NK-92 (cell line): Measurements from ENCODE around the gene TMEM225.
"Not testable (repeated sequence)": the region's sequence is repeated elsewhere in the genome, so short reads cannot be mapped to it uniquely, and the experiment has no call there.

Experiments used
- DNase-seq: peaks from one replicate; lab custom pipeline; 2025; ENCODE audit not compliant: unreplicated experiment; lab: John Stamatoyannopoulos, UW

TMEM225 gene, protein sequence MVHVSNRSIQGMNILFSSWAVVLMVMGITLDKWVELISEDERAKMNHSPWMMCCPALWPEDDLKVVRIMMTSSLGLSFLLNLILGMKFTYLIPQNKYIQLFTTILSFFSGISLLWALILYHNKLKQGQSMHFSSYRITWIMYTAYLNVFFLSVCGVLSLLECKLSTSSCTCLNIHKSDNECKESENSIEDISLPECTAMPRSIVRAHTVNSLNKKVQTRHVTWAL

DNA sequence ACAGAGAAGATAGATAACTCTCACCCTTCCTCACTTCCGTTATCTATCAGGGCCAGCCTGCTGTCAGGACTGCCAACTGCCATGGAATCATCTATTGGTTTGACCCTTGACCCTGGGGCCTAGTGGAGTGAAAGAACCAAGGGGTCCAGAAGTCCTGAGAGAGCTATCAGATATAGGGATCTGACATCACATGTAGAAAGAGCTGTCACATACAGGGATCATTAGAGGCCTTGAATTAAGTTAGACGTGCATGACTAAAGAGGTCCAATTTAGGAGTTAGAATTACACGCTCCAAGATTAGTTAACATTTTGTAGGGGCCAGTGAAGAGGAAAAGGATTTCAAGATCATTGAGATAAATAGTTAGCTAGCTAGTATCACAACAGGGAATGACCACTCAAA, at the start of gene TMEM225:
TMEM225 (minus strand) TSS at position 101 of the 400 bp plus-strand sequence. CDS start 245 bp downstream, outside the sequence.
- no peak for DNase-seq

DNA sequence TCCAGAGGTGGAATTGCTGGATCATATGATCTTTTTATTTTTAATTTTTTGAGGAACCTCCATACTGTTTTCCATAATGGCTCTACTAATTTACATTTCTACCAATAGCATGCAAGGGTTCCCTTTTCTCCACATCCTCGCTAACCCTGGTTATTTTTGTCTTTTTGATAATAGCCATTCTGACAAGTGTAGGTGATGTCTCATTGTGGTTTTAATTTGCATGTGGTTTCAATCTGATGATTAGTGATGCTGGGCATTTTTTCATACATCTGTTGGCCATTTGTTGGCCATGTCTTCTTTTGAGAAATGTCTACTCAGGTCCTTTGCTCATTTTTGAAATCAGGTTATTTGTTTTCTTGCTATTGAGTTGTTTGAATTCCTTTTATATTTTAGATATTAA, 38.6 kb upstream of the TMEM225 start:
- DNase-seq: no peak

DNA sequence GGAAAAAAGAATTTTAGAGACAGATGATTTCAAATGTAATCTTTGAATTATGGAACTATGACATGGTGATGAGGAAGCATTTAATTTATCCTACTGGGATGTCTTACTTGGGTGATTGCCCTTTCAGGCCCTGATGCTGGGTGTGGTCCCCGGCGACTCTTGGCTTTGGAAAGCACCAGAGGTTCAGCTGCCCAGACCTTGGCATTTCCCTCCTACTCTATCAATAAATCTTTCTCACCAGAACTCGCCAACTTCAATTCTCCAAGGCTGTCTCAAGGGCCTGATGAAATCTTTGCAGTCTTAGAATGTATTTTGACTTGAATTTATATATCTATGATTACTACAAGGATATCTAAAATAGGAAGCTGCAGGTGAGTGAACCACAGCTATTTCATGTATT, 35.5 kb upstream of the TMEM225 start:
- no peak for DNase-seq

DNA sequence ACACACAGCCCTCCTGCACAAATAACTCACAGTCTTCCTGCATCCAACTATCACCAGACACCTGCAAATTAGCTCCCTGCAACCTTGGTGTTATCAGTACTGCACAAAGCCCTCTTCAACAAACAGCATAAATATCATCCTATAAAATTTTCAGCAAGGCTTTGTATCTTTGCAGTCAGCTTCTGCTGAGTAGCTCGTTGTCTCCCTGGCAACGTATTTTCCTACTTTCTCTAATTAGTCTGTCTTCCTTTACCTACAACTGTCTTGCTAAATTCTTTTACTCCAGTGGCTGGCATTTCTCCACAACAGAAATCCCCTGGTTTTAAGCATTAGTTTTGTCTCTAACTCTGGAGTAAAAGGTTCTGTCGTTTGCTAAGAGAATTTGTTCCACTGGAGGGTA, 20.4 kb upstream of the TMEM225 start:
- no peak for DNase-seq

DNA sequence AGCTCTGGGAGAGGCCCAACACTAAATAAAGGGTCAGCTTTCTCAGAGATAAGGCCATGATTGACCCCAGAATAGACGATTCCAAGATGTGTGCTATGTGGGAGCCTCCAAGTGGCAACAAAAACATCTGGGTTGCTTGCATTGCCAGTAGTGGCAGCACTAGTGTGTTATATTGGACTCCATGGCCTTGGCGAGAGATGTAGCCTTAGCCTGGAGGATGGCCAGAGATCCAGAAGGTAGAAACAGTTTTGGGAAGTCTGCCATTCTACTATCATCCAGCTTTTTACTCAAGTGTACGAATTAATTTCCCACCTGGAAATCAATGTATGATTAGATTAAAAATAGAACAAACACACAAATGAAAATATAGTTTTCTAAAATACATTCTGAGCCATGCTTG, 19.5 kb upstream of the TMEM225 start:
- no peak for DNase-seq

DNA sequence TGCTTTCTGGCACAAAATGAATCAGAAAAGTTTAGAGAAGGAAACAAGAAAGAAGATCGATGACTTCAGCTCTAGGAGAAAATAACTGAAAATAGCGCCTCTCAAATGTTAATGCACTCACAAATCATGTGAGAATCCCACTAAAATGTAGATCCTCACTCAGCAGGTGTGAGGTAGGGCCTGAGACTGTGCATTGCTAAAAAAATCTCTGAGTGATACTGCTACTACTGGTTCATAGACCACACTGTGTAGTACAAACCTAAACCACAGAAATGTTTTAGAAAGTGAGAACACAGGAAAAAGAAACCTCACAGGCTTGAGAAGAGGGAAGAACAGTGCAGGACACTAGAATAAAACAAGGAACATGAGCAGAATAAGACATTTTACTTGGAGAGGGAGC, 18.5 kb upstream of the TMEM225 start:
- DNase-seq: no peak

DNA sequence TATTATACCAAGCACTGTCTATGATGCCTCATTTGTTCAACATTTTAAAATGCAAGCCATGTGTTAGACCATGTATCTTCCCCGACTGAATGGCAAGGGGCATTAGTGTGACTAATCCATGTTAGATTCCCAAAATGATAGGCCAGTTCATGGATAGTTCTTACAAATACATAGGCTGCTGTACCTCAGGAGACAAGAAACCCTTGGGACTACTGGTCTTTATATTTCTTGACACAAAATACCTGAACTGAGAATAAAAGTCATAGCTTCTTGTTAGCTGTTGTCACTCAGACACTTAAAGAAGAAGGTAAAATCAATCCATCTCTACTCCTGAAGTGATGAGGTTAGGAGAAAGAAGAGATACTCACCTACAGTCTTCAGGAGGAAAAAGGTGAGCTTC, 16.4 kb upstream of the TMEM225 start, which contains the start of gene OR8D4:
OR8D4 (plus strand) TSS at position 301 of the 400 bp plus-strand sequence. CDS start 4,265 bp downstream, outside the sequence.
- DNase-seq: no peak

DNA sequence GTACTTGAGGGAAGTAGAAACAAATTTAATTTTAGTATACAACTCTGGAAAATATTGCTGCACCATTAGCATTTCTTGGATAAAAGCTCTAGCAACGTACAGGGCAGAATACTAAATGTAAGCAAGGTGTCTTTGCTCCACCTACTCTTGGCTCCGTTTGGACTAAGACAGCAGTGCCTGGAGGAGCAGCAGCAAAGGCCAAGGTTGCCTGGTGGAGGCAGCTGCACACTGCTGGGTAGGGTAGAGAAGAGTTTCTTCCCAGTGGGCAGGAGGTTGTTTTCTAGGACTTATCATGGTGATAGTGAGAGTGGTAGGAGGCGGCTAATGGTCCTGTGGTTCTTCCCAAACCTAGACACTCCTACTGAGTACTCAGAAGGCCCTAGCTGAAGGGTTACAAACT, 14.3 kb upstream of the TMEM225 start:
- DNase-seq: no peak

DNA sequence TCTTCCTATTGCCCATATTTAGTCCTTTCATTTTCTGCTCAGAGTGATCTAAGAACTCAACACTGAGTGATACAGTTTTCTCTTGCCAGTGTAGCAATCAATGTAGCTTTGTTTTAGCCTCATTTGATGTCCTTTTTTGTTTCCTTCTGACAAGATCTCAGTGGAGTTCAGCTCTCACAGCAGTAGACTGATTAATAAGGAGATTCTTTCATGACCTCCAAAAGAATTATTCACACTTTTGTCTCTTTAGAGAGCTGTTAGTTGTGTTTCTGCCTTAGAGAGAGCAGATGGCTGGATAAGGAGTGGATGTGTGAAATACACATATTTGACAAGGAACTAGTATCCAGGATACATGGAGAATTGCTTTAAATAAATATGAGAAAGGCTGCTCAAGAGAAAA, 6.6 kb upstream of the TMEM225 start:
- no peak for DNase-seq

DNA sequence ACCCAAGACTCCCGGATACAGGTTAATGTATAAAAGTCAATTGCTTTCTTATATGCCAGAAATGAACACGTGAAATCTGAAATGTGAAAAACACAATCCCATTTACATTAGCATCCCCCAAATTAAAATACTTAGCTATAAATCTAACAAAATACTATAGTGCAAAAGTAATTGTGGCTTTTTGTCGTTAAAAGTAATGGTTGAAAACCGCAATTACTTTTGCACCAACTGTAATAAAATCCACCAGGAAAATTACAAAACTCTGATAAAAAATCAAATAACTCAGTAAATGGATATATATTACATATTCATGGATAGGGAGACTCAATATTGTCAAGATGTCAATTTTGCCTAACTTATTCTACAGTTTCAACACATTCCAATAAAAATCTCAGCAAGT, 4.6 kb downstream of the TMEM225 start:
- DNase-seq: no peak

DNA sequence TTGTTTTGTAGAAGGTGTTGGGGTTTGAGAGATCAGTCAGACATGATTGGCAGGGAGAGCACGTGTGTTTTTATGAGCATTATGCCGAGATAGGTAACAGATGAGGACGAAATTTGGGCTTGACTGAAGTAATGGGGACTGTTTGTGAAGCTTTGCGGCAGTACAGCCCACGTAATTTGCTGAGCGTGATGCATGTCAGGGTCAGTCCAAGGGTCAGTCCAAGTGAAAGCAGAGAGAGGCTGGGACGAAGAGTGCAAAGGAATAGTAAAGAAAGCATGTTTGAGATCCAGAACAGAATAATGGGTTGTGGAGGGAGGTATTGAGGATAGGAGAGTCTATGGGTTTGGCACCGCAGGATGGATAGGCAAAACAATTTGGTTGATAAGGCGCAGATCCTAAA, 17.7 kb downstream of the TMEM225 start:
- not testable (repeated sequence) for DNase-seq

DNA sequence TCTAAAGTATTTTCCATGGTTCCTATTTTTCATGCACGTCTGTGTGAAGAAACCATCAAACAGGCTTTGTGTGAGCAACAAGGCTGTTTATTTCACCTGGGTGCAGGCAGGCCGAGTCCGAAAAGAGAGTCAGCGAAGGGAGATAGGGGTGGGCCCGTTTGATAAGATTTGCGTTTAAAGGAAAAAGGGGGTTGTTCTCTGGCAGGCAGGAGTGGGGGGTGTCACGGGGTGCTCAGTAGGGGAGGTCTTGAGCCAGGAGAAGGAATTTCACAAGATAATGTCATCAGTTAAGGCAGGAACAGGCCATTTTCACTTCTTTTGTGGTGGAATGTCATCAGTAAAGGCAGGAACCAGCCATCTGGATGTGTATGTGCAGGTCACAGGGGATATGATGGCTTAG, 20.2 kb downstream of the TMEM225 start:
- not testable (repeated sequence) for DNase-seq

DNA sequence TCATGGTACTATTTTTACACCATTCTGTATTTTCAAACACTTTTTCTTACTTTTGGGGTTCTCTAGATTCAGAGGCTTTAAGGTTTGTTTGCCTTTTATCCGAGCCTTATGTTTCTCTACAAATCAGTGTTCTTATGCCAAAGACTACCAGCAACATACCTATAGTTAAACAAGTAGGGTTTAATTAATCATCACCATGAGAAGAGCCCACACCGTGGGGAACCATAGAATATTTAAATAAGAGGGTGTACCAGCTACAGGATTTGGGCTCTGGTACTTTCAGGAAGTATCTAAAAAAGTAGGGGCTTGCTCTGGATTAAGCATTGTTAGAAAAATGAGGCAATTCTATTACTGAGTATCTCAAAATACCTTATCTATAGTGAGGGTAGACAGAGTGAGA, 25.7 kb downstream of the TMEM225 start:
- DNase-seq: no peak

DNA sequence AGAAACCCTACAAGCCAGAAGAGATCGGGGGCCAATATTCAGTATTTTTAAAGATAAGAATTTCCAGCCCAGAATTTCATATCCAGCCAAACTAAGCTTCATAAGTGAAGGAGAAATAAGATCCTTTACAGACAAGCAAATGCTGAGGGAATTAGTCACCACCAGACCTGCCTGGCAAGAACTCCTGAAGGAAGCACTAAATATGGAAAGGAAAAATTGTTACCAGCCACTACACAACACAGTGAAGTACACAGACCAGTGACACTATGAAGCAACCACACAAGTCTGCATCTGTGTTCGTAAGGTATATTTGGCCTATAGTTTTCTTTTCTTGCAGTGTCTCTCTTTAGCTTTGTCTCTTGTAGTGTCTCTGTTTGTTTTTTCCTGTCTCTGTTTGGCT, 29.0 kb downstream of the TMEM225 start:
- no peak for DNase-seq

DNA sequence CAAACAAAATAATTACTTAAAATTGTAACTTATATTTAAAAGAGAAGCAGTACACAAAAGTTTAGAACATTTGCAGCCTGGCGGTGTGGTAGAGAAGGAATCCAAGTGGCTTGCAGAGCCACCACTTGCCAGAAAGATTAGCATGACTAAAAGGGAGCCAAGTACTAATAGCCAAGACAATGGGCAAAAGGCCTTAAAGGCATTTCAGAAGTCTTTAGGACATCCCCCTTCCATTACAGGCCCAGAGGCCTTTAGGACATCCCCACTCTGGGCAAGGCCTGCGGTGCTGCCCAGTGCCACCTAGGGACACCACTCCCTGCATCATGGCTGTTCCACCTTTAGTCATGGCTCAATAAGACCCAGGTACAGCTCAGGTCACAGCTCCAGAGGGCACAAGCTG, 32.4 kb downstream of the TMEM225 start:
- no peak for DNase-seq

DNA sequence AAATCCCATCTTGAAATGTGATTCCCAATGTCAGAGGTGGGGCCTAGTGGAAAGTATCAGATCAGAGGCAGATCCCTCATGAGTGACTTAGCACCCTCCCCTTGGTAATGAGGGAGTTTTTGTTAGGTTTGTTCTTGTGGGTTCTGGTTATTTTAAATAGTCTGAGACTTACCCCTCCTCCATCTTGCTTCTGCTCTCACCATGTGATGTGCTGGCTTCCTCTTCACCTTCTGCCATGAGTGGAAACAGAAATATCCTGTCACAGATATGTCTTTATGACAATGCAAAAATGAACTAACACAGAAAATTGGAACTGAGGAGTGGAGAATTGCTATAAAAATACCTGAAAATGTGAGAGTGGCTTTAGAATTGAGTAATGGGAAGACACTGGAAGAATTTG, 33.1 kb downstream of the TMEM225 start:
- no peak for DNase-seq

DNA sequence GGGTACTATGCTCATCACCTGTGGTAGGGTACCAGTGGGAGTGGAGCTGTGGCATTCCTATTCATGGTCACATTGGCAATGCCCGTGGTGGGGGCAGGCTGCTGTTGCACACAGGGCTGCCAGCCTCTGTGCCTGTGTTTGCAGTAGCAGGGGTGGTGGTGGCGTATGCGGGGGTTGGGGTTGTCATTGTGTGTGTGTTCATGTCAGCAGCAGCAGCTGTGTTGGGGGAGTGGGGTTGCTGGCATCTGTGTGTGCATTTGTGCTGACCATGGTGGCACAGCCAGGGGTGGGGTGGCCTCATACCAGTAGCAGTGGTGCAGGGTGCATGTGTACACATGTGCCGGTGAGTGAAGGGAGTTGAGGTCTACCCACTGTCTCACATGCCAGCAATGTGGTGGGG, 34.4 kb downstream of the TMEM225 start:
- DNase-seq: no peak

DNA sequence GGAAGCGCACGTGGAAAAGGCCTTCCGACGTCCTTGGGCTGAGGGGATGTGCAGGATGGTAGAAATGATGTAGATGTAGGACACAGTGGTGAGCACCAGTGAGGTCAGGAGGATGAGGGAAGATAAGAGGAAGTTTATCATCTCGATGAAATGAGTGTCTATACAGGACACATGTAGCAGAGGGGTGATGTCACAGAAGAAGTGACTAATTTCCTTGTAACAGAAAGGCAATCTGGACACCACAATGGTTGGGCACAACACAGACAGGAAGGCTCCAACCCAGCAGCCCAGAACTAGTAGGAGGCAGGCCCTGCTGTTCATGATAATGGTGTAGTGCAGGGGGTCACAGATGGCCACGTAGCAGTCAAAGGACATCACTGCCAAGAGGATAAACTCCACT, 44.3 kb downstream of the TMEM225 start:
- DNase-seq: no peak

DNA sequence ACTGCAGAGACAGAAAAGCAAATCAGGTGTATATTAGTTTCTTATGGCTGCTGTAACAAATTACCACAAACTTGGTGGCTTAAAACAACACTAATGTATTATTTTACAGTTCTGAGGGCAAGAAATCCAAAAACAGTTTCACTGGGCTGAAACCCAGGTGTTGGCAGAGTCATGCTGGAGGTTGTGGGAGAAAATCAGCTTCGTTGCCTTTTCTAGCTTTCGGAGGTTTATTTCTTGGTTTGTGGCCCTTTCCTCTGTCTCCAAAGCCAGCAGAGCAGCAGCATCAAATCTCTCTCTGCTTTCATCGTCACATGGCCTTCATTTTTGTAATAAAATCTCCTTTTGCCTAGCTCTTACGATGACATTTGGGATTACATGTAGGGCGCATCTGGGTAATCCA, 46.3 kb downstream of the TMEM225 start:
- DNase-seq: no peak

DNA sequence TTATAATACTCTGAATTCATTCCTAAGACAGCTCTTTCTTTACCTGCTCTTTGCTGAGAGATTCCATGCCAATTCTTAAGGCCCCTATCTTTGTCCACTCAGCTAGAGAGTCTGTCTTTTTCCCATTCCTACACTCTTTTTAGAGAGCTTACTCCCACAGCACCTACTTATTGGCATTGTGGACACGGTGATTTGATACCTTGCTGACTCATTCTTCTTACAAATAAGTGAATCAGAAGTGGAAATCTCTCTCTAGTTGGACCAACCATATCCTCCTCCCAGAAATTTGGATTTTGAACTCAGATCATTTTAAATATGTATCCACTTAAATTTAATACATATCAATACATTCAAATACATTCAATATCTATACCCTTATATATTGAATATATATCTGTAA, 46.8 kb downstream of the TMEM225 start:
- DNase-seq: no peak

DNA sequence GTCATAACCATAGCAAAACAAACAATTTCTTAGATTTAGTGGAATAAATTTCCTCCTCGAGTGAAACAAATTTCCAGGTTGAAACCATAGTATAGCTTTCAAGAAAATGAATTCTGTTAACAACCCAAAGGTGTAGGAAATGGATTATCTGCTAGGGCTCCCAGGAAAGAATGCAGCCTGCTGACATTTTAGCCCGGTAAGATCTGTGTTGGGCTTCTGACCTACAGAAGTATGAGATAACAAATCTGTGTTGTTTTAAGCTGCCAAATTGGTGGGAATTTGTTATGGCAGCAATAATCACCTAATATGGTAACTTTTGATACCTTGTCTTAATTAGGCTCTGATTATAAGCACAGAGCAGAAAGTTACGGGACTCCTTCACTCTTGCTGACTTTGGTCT, 47.3 kb downstream of the TMEM225 start:
- no peak for DNase-seq

DNA sequence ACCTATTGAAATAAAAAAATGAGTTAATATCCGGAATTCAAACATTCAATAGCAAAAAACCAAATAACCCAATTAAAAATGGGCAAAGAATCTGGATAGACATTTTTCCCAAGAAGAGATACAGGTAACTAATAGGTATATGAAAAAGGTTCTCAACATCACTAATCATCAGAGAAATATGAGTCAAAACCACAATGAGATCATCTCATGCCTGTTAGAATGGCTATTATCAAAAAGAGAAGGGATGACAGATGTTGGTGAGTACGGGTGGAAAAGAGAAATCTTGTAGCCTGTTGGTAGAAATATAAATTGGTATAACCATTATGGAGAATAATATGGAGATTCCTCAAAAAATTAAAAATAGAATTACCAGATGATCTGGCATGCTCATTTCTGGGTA, 52.4 kb downstream of the TMEM225 start:
- DNase-seq: no peak
